GM21367 (cell line): ENCODE results near the gene ARRB1.
"Not testable (repeated sequence)": the region's sequence is repeated elsewhere in the genome, so short reads cannot be mapped to it uniquely, and the experiment has no call there.

Experiments used
- ATAC-seq: cut with Tn5 transposase; IDR thresholded peaks from one replicate; pipeline ENCODE4 v1.9.1; 2021; ENCODE audit not compliant: unreplicated experiment

The ARRB1 gene

DNA sequence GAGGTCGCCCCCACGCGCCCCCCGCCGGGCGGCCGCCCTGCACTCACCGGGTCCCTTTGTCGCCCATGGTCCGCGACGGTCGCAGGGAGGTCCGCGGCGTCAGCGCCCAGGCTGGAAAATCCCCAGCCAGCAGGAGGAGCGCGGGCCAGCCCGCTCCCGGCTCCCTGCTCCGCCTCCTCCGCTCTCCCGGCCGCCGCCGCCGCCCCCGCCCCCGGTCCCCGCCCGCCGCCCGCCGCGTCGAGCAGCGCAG is at the start of gene ARRB1:
Gene ARRB1 (minus strand): TSS at position 121 of the 250 bp plus-strand sequence. CDS start 54 bp downstream, at position 67.
- no peak for ATAC-seq

DNA sequence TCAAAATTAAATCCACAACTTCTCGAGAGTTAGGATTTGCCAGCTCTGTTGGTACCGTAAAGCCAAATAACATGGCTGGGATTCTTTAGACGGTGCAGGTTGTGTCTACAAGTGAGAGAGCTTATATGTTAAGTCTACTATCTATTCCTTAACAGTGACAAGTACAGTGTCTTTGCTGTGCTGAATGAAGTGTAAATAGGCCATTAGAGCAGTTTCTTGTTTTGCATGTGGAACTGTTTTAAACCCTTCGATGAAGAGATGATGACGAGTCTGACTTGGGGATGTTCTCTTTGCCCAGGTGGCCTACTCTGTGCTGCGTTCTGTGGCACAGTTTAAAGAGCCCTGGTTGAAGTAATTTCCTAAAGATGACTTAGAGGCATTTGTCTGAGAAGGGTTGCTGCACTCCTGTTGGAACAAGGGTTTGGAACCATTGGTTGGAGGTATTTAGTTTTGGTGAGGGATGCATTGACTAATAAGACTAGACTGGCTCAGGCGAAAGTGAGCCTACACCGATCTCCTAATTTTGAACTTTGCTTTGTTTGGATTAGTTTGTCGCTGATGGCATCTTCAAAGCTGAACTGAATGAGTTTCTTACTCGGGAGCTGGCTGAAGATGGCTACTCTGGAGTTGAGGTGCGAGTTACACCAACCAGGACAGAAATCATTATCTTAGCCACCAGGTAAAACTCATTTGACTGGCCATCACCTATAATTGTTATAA is 48.8 kb upstream of the ARRB1 start:
- ATAC-seq: no peak

DNA sequence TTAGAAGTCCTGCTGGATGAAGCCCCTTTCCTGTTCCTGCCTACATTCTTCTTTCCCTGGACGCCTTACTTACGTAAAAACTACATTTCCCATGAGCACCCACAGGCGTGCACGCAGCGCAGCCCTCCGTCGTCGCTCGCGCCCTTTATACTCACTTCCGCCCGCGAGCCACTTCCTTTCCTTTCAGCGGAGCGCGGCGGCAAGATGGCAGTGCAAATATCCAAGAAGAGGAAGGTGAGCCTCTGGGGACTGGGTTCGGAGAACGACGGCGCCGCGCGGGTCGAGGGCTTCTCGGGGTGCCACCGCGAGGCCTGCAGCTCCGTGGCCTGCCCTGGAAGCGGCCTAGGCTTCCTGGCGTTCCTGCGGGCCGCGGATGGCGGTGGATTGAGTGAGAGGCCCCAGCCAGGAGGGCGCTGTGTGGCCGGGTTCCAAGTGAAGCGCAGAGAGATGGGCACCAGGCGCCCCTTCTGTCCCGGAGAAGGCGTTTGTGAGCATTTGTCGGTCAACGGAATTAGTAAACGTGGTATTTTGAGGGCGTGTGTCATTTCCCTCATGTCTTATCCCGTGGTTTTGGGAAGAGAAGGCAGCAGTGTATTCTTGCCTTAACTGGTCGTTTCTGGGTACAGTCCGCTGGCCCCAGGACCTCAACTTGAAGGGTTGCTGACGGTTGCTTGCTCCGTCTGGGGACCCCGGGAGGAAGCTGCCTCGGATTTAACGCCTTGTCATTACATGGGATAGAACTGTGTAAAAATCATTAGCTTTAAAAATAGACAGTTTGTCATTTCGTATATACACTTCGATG is 48.1 kb upstream of the ARRB1 start, which contains the start of gene RPS3:
Gene RPS3 (plus strand): TSS at position 175 of the 802 bp plus-strand sequence. CDS start 30 bp downstream, at position 205.
- peak; percentile 88 for ATAC-seq

DNA sequence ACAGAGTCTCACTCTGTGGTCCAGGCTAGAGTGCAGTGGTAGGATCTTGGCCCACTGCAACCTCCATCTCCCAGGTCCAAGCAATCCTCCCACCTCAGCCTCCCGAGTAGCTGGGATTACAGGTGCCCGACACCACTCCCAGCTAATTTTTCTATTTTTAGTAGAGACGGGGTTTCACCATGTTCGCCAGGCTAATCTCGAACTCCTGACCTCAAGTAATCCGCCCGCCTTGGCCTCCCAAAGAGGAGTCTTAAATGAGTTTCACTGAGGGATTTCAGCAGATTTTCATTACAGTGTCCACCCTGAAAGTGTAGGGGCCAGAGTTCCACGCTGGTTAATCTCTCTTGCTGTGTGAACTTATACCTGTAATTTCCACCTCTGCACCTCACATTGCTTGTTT is 47.4 kb upstream of the ARRB1 start:
- no peak for ATAC-seq

DNA sequence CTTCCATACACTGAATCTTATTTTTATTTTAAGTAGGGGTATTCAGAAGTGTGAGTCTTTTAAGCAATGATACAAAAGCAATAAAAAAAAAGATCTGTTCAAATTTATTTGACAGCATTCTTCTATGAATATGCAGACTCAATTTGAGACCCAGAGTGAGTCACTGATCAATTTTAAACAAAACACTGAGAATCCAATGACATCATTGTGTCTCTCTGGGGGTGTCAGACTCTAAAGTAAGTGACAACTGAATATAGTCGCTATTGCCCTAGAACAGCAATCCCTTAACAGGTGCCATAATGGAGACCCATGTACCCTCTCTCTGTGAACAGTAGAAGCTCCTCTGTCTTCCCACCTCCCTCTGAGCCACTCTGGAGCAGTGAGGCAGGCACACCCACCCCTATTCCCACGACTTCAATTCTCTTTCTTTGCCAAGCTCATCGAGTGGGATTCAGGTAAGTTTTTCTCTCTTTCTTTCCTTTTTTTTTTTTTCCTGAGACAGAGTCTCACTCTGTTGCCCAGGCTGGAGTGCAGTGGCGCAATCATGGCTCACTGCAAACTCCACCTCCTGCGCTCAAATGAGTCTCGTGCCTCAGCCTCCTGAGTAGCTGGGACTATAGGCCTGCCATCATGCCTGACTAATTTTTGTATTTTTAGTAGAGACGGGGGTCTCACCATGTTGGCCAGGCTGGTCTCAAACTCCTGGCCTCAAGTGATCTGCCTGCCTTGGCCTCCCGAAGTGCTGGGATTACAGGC is 42.8 kb upstream of the ARRB1 start:
- ATAC-seq: no peak

DNA sequence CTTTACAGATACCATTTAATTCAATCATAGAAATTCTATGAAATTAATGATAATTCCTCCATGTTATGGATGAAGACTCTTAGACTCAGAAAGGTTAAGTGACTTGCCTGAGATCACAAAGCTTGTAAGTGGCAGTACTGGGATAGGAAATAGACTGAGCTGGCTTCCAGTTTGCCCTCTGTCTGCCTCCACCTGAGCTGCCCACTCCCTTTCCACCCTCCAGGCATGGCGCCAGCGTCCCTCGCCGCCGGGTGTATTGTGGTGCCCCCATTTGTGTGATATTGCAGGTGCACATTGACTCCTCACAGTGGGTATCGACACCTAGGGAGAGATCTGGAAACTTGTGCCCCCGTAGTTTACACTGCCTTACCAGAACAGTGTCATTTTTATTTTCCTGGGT is 38.5 kb upstream of the ARRB1 start:
- no peak for ATAC-seq

DNA sequence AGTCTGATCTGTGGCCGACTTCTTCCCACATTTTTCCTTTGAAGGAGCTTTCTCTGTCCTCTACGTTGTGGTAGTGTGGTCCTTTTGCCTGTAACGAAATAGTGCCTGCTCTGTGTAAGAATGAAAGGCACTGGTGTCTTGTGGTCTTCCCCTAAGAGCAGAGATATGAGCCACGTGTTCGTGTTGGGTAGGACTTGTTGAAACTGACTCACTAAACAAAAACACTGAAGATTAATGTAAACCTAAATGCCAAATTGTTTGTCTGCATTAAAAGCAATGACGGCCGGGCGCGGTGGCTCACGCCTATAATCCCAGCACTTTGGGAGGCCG is 37.8 kb upstream of the ARRB1 start:
- ATAC-seq: no peak

DNA sequence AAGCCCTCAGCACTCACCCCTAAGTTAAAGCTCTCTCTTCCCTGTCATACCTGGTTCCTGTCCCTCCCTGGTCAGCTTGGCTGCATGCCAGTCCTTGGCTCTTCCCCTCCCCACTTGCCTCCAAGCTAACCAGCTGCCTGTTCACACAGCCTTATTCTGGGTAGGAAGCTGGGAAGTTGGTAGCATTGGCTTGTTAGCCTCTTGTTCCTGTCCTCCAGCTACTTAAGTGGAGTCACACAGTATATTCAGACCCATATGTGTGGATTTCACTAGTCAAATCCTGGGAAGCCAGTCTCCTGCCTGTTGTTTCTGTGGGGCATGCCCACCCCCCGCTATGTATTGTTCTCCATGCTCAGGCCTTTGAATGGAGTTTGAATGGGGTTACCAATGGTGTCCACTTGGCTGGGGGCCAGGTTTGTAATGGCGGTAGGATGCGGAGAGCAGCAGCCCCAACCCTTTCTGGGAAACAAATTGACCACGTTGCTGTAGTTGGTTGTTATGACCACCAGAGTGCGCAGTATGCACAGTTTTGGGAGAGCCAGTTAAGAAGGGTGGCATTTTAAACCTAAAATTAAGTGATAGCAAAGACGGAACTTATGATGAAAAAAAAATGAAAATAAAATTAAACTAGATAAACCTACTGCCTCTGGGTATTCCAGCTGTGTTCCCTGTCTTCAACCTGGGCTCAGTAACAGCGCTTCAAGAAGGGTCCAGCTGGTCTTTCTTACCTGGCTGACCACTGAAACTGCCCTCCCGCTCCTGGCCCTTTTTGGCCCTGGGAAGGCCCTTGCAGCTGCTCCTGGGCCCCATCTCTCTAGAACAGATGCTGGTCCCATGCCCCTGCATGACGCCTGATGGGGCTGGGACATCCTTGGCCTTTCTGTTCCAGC is 37.2 kb upstream of the ARRB1 start:
- ATAC-seq: no peak

DNA sequence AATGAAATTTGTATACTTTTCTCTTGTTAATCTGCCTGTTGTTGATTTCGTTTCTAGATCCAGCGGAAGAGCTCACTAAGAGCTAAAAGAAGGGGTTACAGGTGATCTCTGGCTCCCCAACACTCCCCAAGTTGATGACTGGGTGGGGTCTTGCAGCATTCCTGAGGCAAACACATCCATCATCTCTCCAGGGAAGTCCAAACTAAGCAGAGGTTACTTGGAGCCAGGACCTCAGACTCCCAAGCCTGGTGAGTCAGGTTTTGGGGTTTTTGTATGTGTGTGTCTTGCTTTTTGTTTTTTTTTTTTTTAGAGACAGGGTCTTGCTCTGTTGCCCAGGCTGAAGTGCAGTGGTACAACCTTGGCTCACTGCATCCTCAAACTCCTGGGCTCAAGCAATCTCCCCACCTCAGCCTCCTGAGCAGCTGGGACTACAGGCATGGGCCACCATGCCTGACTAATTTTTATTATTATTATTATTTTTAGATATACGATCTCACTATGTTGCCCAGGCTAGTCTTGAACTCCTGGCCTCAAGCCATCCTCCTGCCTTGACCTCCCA is 36.4 kb upstream of the ARRB1 start:
- ATAC-seq: no peak

DNA sequence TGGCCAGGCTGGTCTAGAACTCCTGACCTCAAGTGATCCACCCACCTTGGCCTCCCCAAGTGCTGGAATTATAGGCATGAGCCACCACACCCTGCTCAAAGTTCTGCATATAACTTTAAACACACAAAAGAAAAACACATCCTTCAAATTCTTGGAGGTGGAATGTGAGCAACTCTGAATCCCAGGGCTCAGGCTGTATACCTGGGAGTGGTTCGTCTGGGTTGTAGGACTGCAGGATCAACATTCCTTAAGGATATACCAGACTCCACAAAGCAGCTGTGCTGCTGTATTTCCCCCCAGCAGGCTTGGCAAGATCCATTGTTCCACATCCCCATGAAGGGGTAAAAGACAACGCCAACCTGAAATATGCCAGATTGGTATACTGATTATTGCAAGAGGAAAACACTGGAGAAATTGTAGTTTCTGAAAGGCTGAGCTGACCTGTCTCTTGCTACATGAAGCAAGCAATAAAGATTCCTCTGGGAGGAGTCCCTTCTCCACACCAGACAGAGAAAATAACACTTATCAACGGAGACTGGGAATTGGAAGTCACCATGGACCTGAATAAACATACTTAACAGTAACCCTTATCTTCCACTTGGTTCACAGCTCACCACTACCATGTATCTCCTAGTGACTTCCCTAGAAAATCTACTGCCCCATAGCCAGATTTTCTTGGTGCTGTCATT is 35.6 kb upstream of the ARRB1 start:
- ATAC-seq: no peak

DNA sequence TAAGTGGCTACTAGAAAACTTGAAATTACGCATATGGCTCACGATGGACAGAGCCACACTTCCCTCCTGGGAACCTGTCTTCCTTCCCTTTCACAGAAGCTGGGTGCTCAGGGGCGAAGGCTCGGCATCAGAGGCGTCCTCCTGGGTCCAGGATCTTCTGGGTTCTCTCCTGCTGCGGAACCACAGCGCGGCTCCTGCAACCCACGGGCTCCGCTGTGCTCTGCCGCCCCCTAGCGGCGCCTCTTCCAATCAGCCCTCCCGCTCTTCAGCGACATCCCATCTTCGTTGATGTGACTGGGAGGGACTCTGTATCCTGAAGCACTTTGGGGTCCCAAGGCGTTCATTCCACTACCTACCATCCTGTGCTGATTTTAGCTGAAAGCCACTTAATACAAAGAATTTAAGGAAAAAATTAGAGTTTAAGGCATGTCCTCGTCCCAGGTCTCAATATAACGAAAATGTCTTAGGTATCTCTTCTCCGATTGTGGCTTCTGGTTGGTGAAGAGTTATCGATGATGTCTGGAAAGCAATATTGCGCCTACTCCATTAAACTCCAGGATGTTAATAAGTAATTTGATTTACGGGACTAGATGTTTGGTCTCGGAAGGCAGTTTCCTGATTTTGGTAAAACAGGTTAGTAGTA is 33.1 kb upstream of the ARRB1 start:
- ATAC-seq: no peak

DNA sequence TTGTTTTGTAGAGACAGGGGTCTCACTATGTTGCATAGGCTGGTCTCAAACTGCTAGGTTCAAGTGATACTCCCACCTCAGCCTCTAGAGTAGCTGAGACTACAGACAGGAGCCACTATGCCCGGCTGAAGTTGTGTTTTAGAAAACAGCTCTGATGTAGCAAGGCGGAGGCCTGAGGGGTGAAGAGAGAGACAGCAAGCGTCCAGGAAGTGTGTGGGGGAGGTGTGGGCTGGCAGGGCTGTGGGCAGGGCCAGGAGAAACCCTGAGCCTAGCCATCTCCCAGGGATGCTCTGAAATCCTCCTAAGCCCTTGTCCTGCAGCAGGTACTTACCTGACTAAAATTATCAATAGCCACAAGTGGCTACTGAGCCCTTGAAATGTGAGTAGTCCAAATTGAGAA is 31.8 kb upstream of the ARRB1 start:
- no peak for ATAC-seq

DNA sequence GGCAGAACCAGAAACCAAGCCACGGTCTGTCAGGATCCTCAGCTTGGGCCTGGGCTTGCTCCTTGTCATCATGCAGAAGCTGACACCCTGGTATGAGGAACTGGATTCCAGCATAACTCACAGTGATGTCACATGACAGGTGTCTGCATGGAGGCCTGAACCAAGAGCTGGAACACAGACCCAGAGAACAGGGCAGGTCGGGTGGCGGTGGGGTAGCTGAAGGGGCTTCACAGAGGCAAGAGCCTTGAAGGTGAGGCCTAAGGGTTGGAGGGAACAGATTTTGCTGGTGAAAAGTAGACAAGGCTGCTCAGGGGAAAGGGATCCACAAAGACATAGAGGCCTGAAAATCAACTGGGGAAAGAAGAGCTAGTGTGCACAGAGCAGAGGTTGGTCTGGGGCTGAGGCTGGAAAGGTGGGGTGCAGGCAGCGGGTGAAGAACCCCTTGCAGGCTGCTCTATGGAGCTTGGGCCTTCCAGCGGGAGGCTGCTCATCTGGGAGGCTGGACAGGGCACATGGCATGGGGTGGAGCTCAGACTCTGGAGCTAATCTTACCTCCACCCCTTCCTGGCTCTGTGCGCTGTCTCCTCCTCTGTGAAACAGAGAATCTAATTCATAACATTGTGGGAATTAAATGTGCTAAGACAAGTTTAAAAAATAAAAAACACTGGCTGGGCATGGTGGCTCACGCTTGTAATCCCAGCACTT is 29.4 kb upstream of the ARRB1 start:
- no peak for ATAC-seq

DNA sequence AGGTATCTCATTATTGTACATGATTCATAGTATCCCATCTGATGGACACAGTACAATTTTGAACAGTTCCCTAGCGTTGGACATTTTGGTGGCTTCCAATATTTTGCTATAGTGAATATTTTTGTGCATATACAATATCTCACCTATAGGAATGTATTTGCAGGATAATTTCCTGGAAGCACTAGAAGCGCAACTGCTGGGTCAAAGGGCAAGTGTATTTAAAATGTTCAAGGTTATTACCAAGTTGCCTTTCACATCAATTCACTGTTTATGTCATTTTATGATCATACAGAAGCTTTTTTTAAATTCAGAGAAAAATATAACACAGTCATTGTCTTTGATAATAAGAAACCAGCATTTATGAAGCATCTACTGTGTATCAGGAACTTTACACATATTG is 28.8 kb upstream of the ARRB1 start:
- no peak for ATAC-seq

DNA sequence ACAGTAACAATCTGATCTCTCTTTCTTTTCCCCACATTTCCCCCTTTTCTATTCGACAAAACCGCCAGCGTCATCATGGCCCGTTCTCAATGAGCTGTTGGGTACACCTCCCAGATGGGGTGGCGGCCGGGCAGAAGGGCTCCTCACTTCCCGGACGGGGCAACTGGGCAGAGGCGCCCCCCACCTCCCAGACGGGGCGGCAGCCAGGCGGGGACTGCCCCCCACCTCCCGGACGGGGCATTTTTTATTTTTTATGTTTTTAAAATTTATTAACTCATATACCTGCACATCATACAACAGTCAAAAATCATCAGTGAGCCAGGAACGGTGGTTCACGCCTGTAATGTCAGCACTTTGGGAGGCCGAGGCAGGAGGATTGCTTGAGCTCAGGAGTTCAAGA is 27.3 kb upstream of the ARRB1 start:
- not testable (repeated sequence) for ATAC-seq

DNA sequence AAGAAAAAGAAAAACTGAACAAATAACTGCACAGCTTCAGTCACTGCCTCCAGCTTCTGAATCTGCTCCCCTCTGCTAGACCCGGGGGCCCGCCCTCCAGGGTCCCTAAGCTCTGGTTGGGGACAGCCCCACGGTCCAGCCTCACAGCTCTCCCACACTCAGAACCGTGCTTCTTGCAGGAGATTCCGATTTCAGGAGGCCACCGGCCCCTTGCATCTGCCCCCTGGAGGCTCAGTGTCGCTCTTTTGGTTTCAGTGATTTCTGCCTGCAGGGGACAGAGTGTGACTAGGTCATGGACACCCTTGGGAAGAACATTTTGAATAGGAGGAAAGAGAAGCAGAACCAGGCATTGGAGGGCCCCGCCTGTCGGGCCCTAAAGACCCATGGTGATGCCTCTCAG is 24.7 kb upstream of the ARRB1 start:
- ATAC-seq: no peak

DNA sequence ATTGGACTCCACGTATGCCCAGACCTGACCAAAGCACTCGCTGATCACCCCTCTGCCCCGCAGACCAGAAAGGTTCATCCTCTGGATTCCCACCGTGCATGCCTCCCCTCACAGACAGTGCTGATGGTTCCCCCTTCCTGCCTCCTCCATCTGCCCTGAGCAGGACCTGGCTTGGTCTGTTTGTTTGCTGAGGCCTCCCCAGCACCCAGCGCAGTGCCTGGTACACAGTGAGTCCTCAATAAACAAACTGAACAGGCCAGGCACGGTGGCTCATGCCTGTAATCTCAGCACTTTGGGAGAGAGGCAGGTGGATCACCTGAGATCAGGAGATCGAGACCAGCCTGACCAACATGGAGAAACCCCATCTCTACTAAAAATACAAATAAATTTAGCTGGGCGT is 24.2 kb upstream of the ARRB1 start:
- ATAC-seq: no peak

DNA sequence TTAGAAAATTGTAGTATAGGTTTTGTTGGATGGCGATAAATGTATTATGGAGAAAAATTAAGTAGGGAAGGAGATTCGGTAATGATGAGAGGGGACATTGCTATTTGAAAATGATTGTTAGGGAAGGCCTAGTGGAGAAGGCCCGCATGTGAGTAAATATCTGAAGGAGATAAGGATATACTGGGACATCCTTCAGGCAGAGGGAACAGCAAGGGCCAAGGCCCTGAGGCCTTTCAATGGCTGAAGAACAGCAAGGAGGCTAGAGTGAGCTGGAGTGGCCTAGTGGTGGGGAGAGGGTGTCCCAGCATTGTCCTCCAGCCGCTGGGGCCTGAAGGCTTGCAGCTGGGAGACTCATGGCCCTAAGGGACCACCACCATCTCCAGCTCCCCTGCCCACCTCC is 23.2 kb upstream of the ARRB1 start:
- no peak for ATAC-seq

DNA sequence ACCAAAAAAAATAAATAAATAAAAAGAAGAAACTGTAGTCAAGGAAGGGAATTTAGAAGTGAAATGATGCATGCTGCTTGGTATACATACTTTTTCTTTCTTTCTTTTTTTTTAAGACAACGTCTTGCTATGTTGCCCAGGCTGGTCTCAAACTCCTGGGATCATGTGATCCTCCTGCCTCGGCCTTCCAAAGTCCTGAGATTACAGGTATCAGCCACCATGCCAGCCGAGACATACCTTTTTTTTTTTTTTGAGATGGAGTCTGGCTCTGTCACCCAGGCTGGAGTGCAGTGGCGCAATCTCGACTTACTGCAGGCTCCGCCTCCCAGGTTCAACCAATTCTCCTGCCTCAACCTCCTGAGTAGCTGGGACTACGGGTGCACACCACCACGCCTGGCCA is 21.7 kb upstream of the ARRB1 start:
- ATAC-seq: no peak
